GM23338 (cell line): ENCODE results near the gene H2AZ1. TPM values are rescaled to one million over a fixed set of nuclear protein-coding genes. Genes with fewer than 3 reads are reported as not detected.

Experiments
- ATAC-seq: fragments of 200-7000 bp; cut with Tn5 transposase; 3 replicates; pipeline ENCODE4 v1.9.1; 2020
- DNase-seq: peaks from one replicate; pipeline ENCODE4 v3.0.0-alpha.2; 2015; ENCODE audit warnings: low spot score
- H2AFZ ChIP-seq: fragments of 200-600 bp; sonication (generic); 2 replicates; pipeline ENCODE4 v1.8.0; 2016; ENCODE audit warnings: antibody characterized with exemption, mild to moderate bottlenecking, moderate library complexity
- H3F3A ChIP-seq: fragments of 200-600 bp; sonication (generic); replicated peaks from 2 replicates; pipeline ENCODE4 v1.8.0; 2017; ENCODE audit warnings: antibody characterized with exemption, mixed run types, low read depth
- H3K27ac ChIP-seq: fragments of 200-600 bp; sonication (generic); 2 replicates; pipeline ENCODE4 v1.6.1; 2016; ENCODE audit warnings: low read depth
- H3K27me3 ChIP-seq: fragments of 200-600 bp; sonication (generic); 2 replicates; pipeline ENCODE4 v1.8.0; 2016; ENCODE audit warnings: mild to moderate bottlenecking, mixed run types, moderate library complexity; ENCODE audit not compliant: insufficient read depth
- H3K36me3 ChIP-seq: fragments of 200-600 bp; sonication (generic); 2 replicates; pipeline ENCODE4 v1.8.0; 2016; ENCODE audit warnings: mild to moderate bottlenecking; ENCODE audit not compliant: insufficient read depth
- H3K4me1 ChIP-seq: fragments of 200-600 bp; sonication (generic); 2 replicates; pipeline ENCODE4 v1.8.0; 2016; ENCODE audit warnings: mild to moderate bottlenecking, moderate library complexity; ENCODE audit not compliant: insufficient read depth
- H3K4me2 ChIP-seq: fragments of 200-600 bp; sonication (generic); 2 replicates; pipeline ENCODE4 v1.7.1; 2017; ENCODE audit warnings: mixed run types
- H3K4me3 ChIP-seq: fragments of 200-600 bp; sonication (generic); 2 replicates; pipeline ENCODE4 v1.6.1; 2016; ENCODE audit warnings: mixed run types
- H3K79me2 ChIP-seq: fragments of 200-600 bp; sonication (generic); replicated peaks from 2 replicates; pipeline ENCODE4 v1.8.0; 2017; ENCODE audit warnings: mild to moderate bottlenecking; ENCODE audit not compliant: insufficient read depth
- H3K9me2 ChIP-seq: fragments of 200-600 bp; sonication (generic); 2 replicates; pipeline ENCODE4 v1.8.0; 2017; ENCODE audit not compliant: insufficient read depth
- H4K20me1 ChIP-seq: fragments of 200-600 bp; sonication (generic); replicated peaks from 2 replicates; pipeline ENCODE4 v1.8.0; 2017; ENCODE audit warnings: mild to moderate bottlenecking; ENCODE audit not compliant: insufficient read depth
- H3K27ac Mint-ChIP-seq: 2 replicates; pipeline ENCODE4 v1.8.0; 2020; ENCODE audit warnings: inconsistent platforms, mild to moderate bottlenecking, moderate library complexity, mixed read lengths
- H3K27me3 Mint-ChIP-seq: 3 replicates; pipeline ENCODE4 v1.8.0; 2022; ENCODE audit warnings: low read depth, mild to moderate bottlenecking, moderate library complexity, mixed read lengths, inconsistent platforms; ENCODE audit not compliant: insufficient read depth, poor library complexity
- H3K36me3 Mint-ChIP-seq: 3 replicates; pipeline ENCODE4 v1.8.0; 2021; ENCODE audit warnings: low read depth, mild to moderate bottlenecking, inconsistent platforms, moderate library complexity, mixed read lengths
- H3K4me1 Mint-ChIP-seq: 3 replicates; pipeline ENCODE4 v1.8.0; 2020; ENCODE audit warnings: mild to moderate bottlenecking, inconsistent platforms, mixed read lengths
- H3K4me3 Mint-ChIP-seq: 3 replicates; pipeline ENCODE4 v1.8.0; 2021; ENCODE audit warnings: moderate library complexity, mild to moderate bottlenecking, inconsistent platforms, mixed read lengths
- H3K9me3 Mint-ChIP-seq: 3 replicates; pipeline ENCODE4 v1.8.0; 2020; ENCODE audit warnings: moderate library complexity, mild to moderate bottlenecking, inconsistent platforms, mixed read lengths
- CREB1 ChIP-seq: fragments of 250-450 bp; sonication (Bioruptor Pico); IDR thresholded peaks from 2 replicates; pipeline ENCODE4 v1.5.0; 2020; ENCODE audit warnings: low read depth, mild to moderate bottlenecking, moderate library complexity
- CTCF ChIP-seq, 2 experiments: fragments of 200-600 bp in 1 of 2; sonication (generic) in 1 of 2; conservative IDR thresholded peaks; 2 replicates each; pipeline versions ENCODE4 v1.5.1 to v1.6.1; 2016 to 2017; ENCODE audit warnings: antibody characterized with exemption in 2 of 2, low read depth in 2 of 2, mild to moderate bottlenecking in 2 of 2, moderate library complexity in 1 of 2
- EZH2 ChIP-seq: fragments of 200-600 bp; sonication (generic); IDR thresholded peaks from one replicate; pipeline ENCODE4 v1.8.0; 2017; ENCODE audit warnings: antibody characterized with exemption, mild to moderate bottlenecking, low read depth; ENCODE audit not compliant: unreplicated experiment
- EZH2phosphoT487 ChIP-seq: fragments of 200-600 bp; sonication (generic); IDR thresholded peaks from one replicate; pipeline ENCODE4 v1.8.1; 2018; ENCODE audit warnings: antibody characterized with exemption; ENCODE audit not compliant: unreplicated experiment
- JUNB ChIP-seq: IDR thresholded peaks from one replicate; pipeline ENCODE4 v1.6.1; 2016; ENCODE audit warnings: antibody characterized with exemption; ENCODE audit not compliant: unreplicated experiment
- NANOG ChIP-seq: IDR thresholded peaks from 2 replicates; pipeline ENCODE4 v1.6.1; 2016; ENCODE audit warnings: antibody characterized with exemption, borderline replicate concordance
- POLR2AphosphoS5 ChIP-seq: IDR thresholded peaks from 2 replicates; pipeline ENCODE4 v1.6.1; 2016; ENCODE audit warnings: antibody characterized with exemption, low read depth
- STAT1 ChIP-seq: IDR thresholded peaks from one replicate; pipeline ENCODE4 v1.6.1; 2016; ENCODE audit warnings: antibody characterized with exemption; ENCODE audit not compliant: unreplicated experiment
- ZNF114 ChIP-seq: fragments of 250-450 bp; sonication (Bioruptor Pico); IDR thresholded peaks from 2 replicates; pipeline ENCODE4 v1.5.0; 2020; ENCODE audit warnings: mild to moderate bottlenecking, moderate library complexity
- ZNF331 ChIP-seq: fragments of 250-450 bp; sonication (Bioruptor Pico); IDR thresholded peaks from 2 replicates; pipeline ENCODE4 v1.5.0; 2020; ENCODE audit warnings: low read depth, mild to moderate bottlenecking, moderate library complexity
- ZNF462 ChIP-seq: fragments of 250-450 bp; sonication (Bioruptor Pico); IDR thresholded peaks from 2 replicates; pipeline ENCODE4 v1.5.0; 2020; ENCODE audit warnings: mild to moderate bottlenecking, moderate library complexity
- polyA plus RNA-seq: library from polyadenylated mRNA; unstranded; fragments of >200 nt; fragmentation: Nextera tagmentation; extraction: Ambion mirVana; gene quantifications from 2 replicates; pipeline ENCODE4 v1.2.1, GENCODE V29; 2016
- total RNA-seq: library from RNA; depleted of rRNA; stranded (reverse); fragments of >200 nt; shearing (Covaris generic); gene quantifications from 2 replicates; pipeline ENCODE4 v1.2.3, GENCODE V29; 2014
- TF ChIP-seq, protein P1 (sequence below): IDR thresholded peaks from one replicate; pipeline ENCODE4 v1.6.1; 2018; ENCODE audit warnings: antibody characterized with exemption; ENCODE audit not compliant: unreplicated experiment
- TF ChIP-seq, protein P2 (sequence below): IDR thresholded peaks from 2 replicates; pipeline ENCODE4 v1.6.1; 2016; ENCODE audit warnings: antibody characterized with exemption

Gene H2AZ1
- total and polyA plus RNA-seq, 2 experiments from 2014 or later, result 585 to 1,933 TPM

GRCh38 chr4:99987681-99988080 is 37.6 kb upstream of the H2AZ1 start:
- Histone ChIP-seq H4K20me1 (no peaks in the 10 kb centered on the region), H3K4me1 (no peaks in the 10 kb centered on the region), H3K79me2 (no peaks in the 10 kb centered on the region), H2AFZ (peak overlapping the region; percentile 43; the same call in 1 of the 2 replicates), H3K9me2 (no peaks in the 10 kb centered on the region), H3K27me3 (no peaks in the 10 kb centered on the region), H3K27ac (no peak overlapping the region), H3K36me3 (no peaks in the 10 kb centered on the region), H3K4me3 (no peak overlapping the region), H3K4me2 (no peak overlapping the region), H3F3A (no peaks in the 10 kb centered on the region)
- H3K27me3 Mint-ChIP-seq, result no peaks in the 10 kb centered on the region
- no peaks in the 10 kb centered on the region for H3K4me1 Mint-ChIP-seq
- no peaks in the 10 kb centered on the region for H3K36me3 Mint-ChIP-seq
- no peak overlapping the region for H3K27ac Mint-ChIP-seq
- no peaks in the 10 kb centered on the region for H3K9me3 Mint-ChIP-seq
- no peak overlapping the region for H3K4me3 Mint-ChIP-seq
- ATAC-seq (no peak), DNase-seq (no peak)
- TF ChIP-seq ZNF331 (no peak), POLR2AphosphoS5 (no peak), STAT1 (no peak), CTCF (conservative IDR thresholded peaks at IDR 0.05; ENCODE audit: low read depth in 2 of 2) (no peak), ZNF462 (CRISPR knock-in tag) (no peak), NANOG (no peak), EZH2 (no peak), EZH2phosphoT487 (no peak), CREB1 (CRISPR knock-in tag) (no peak), ZNF114 (no peak), JUNB (no peak)
- TF ChIP-seq, protein P1, sequence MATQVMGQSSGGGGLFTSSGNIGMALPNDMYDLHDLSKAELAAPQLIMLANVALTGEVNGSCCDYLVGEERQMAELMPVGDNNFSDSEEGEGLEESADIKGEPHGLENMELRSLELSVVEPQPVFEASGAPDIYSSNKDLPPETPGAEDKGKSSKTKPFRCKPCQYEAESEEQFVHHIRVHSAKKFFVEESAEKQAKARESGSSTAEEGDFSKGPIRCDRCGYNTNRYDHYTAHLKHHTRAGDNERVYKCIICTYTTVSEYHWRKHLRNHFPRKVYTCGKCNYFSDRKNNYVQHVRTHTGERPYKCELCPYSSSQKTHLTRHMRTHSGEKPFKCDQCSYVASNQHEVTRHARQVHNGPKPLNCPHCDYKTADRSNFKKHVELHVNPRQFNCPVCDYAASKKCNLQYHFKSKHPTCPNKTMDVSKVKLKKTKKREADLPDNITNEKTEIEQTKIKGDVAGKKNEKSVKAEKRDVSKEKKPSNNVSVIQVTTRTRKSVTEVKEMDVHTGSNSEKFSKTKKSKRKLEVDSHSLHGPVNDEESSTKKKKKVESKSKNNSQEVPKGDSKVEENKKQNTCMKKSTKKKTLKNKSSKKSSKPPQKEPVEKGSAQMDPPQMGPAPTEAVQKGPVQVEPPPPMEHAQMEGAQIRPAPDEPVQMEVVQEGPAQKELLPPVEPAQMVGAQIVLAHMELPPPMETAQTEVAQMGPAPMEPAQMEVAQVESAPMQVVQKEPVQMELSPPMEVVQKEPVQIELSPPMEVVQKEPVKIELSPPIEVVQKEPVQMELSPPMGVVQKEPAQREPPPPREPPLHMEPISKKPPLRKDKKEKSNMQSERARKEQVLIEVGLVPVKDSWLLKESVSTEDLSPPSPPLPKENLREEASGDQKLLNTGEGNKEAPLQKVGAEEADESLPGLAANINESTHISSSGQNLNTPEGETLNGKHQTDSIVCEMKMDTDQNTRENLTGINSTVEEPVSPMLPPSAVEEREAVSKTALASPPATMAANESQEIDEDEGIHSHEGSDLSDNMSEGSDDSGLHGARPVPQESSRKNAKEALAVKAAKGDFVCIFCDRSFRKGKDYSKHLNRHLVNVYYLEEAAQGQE, result no peak
- TF ChIP-seq, protein P2, sequence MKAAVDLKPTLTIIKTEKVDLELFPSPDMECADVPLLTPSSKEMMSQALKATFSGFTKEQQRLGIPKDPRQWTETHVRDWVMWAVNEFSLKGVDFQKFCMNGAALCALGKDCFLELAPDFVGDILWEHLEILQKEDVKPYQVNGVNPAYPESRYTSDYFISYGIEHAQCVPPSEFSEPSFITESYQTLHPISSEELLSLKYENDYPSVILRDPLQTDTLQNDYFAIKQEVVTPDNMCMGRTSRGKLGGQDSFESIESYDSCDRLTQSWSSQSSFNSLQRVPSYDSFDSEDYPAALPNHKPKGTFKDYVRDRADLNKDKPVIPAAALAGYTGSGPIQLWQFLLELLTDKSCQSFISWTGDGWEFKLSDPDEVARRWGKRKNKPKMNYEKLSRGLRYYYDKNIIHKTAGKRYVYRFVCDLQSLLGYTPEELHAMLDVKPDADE, result no peak
